ENCODE measurements around the gene APOBEC3G. TPM values are rescaled to one million over a fixed set of nuclear protein-coding genes. Genes with fewer than 3 reads are reported as not detected.

Gene APOBEC3G
- total and polyA plus RNA-seq, 3 donors from 2014 or later, result 56.4 to 73.8 (median 68.3) TPM

- Histone ChIP-seq H3K4me1 (peaks cover 12% of the 10 kb centered on the region), H3K9me3 (no peaks in the 10 kb centered on the region), H3K4me3 (no peak overlapping the region), H3K36me3 (ENCODE audit: low read depth, missing control alignments) (no peaks in the 10 kb centered on the region), H3K27ac (no peak overlapping the region), H3K27me3 (no peaks in the 10 kb centered on the region)
- 48 to 51% methylated on average over 16 to 24 of the region's 24 CpGs for WGBS, 2 donors
- DNase-seq, result no peak
- TF ChIP-seq, protein P1, sequence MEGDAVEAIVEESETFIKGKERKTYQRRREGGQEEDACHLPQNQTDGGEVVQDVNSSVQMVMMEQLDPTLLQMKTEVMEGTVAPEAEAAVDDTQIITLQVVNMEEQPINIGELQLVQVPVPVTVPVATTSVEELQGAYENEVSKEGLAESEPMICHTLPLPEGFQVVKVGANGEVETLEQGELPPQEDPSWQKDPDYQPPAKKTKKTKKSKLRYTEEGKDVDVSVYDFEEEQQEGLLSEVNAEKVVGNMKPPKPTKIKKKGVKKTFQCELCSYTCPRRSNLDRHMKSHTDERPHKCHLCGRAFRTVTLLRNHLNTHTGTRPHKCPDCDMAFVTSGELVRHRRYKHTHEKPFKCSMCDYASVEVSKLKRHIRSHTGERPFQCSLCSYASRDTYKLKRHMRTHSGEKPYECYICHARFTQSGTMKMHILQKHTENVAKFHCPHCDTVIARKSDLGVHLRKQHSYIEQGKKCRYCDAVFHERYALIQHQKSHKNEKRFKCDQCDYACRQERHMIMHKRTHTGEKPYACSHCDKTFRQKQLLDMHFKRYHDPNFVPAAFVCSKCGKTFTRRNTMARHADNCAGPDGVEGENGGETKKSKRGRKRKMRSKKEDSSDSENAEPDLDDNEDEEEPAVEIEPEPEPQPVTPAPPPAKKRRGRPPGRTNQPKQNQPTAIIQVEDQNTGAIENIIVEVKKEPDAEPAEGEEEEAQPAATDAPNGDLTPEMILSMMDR (IDR thresholded peaks at IDR 0.05), result no peak
- TF ChIP-seq POLR2A (IDR thresholded peaks at IDR 0.05), result no peak
- intact Hi-C loops (cut with DNase I; ENCODE audit: low total_unique reads), result no loop called here
Measured at GRCh38 chr22:39130892-39131855, 54.1 kb downstream of the APOBEC3G start.

DNA sequence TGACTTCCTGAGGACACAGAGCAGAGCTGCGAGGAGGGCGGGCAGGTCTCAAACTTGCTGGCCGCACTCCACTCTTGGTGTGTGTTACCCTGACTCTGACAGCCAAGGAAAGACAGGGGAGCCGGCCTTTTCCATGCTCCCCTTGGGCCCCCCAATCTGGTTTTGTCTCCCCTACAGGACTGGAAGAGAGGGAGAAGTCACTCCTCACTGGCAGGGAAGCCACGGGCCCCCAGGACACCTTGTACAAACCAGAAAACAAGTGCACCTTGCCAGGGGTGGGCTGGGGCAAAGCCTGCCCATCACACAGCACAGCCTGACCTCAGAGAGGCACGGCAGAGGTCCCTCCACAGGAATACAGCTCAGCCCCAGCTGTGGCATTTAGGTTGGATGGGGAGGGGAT lies 55.2 kb downstream of the APOBEC3G start:
- DNase-seq, result no peak
- H3K4me3 ChIP-seq, result no peak overlapping the region
- no peaks in the 10 kb centered on the region for H3K9me3 ChIP-seq
- intact Hi-C loops (cut with DNase I; ENCODE audit: low total_unique reads), result no loop called here
- no peak overlapping the region for H3K27ac ChIP-seq
- H3K4me1 ChIP-seq, result peaks cover 12% of the 10 kb centered on the region
- no peaks in the 10 kb centered on the region for H3K36me3 ChIP-seq (ENCODE audit: low read depth, missing control alignments)
- H3K27me3 ChIP-seq, result no peaks in the 10 kb centered on the region
- 83 to 89% methylated on average over 1 to 6 of the region's 6 CpGs for WGBS, 2 donors
- TF ChIP-seq, protein P1 (IDR thresholded peaks at IDR 0.05), result no peak
- TF ChIP-seq POLR2A (IDR thresholded peaks at IDR 0.05), result no peak

GRCh38 chr22:39132871-39133524 lies 55.9 kb downstream of the APOBEC3G start:
- intact Hi-C loops (cut with DNase I; ENCODE audit: low total_unique reads), result no loop called here

DNA sequence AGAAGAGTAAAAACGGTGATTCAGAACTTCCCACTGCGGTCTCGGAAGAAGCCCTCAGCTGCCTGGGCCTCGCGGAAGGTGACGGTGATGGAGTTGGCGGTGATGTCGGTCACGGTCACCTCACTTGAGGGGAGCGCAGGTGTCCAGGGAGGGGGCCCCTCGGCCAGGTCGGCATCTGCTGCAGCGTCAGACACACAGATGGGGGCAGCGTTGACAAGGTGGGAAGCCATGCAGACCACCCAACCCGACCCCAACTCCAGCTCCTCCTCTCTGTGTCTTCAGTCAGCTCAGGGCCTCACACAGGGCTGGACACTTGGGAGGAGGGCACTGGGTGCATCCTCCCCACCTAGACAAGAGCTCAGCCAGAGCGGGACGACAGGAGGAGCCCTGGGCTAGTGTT lies 56.8 kb downstream of the APOBEC3G start:
- peaks cover 12% of the 10 kb centered on the region for H3K4me1 ChIP-seq
- no peaks in the 10 kb centered on the region for H3K9me3 ChIP-seq
- intact Hi-C loops (cut with DNase I; ENCODE audit: low total_unique reads), result no loop called here
- no peak overlapping the region for H3K27ac ChIP-seq
- no peaks in the 10 kb centered on the region for H3K36me3 ChIP-seq (ENCODE audit: low read depth, missing control alignments)
- 92 to 94% methylated on average over 17 of the region's 17 CpGs for WGBS, 2 donors
- DNase-seq, result no peak
- no peaks in the 10 kb centered on the region for H3K27me3 ChIP-seq
- no peak for TF ChIP-seq POLR2A (IDR thresholded peaks at IDR 0.05)
- TF ChIP-seq, protein P1 (IDR thresholded peaks at IDR 0.05), result no peak
- no peak overlapping the region for H3K4me3 ChIP-seq

More at GRCh38 chr22:39132871-39133524, 55.9 kb downstream of the APOBEC3G start:
- DNase-seq, result no peak
- H3K4me3 ChIP-seq, result no peak overlapping the region
- H3K4me1 ChIP-seq, result peaks cover 12% of the 10 kb centered on the region
- TF ChIP-seq, protein P1 (IDR thresholded peaks at IDR 0.05), result no peak
- no peak for TF ChIP-seq POLR2A (IDR thresholded peaks at IDR 0.05)
- no peaks in the 10 kb centered on the region for H3K36me3 ChIP-seq (ENCODE audit: low read depth, missing control alignments)
- WGBS, 2 donors, result 93 to 94% methylated on average over 18 to 22 of the region's 22 CpGs
- H3K9me3 ChIP-seq, result no peaks in the 10 kb centered on the region
- H3K27me3 ChIP-seq, result no peaks in the 10 kb centered on the region
- no peak overlapping the region for H3K27ac ChIP-seq

All from testis (tissue), 3 donors.